GM11168 (cell line): ENCODE data around the gene POPDC2.

Experiments used
- in situ Hi-C: fragments of 300-500 bp; cut with MboI; formaldehyde crosslinking; loops from one replicate; pipeline ENCODE4 v1.12.0; 2022; ENCODE audit warnings: low sequenced_read_pairs; ENCODE audit not compliant: unreplicated experiment

The POPDC2 gene

GRCh38 chr3:119675188-119675874 is 14.9 kb upstream of the POPDC2 start:
- in situ Hi-C loops: loop anchor here (25.0 kb wide), 1 partner anchor 388 kb away; the partner anchor contains the start of gene ARHGAP31

- in situ Hi-C loops: no loop called here
These were observed 13.5 kb upstream of the POPDC2 start for GRCh38 chr3:119673875-119674274.

- in situ Hi-C loops: no loop called here
These were observed 12.4 kb upstream of the POPDC2 start for GRCh38 chr3:119672776-119673175.

- in situ Hi-C loops: no loop called here
These were observed 9.6 kb upstream of the POPDC2 start for GRCh38 chr3:119669906-119670570.

- in situ Hi-C loops: no loop called here
These were observed 5.7 kb upstream of the POPDC2 start for GRCh38 chr3:119665954-119666559.

GRCh38 chr3:119664850-119665379 is 4.5 kb upstream of the POPDC2 start:
- in situ Hi-C loops: no loop called here

- in situ Hi-C loops: no loop called here
These were observed 4.0 kb upstream of the POPDC2 start for GRCh38 chr3:119664370-119664769.

GRCh38 chr3:119663885-119664284 is 3.5 kb upstream of the POPDC2 start:
- in situ Hi-C loops: no loop called here

GRCh38 chr3:119662604-119663373 is 2.4 kb upstream of the POPDC2 start:
- in situ Hi-C loops: no loop called here

GRCh38 chr3:119659606-119660291 is 640 bp downstream of the POPDC2 start:
- in situ Hi-C loops: no loop called here

- in situ Hi-C loops: no loop called here
These were observed 1.4 kb downstream of the POPDC2 start for GRCh38 chr3:119658994-119659393.

GRCh38 chr3:119657887-119658702 is 2.3 kb downstream of the POPDC2 start:
- in situ Hi-C loops: no loop called here

- in situ Hi-C loops: no loop called here
These were observed 6.5 kb downstream of the POPDC2 start for GRCh38 chr3:119653876-119654275.

- in situ Hi-C loops: no loop called here
These were observed 7.9 kb downstream of the POPDC2 start for GRCh38 chr3:119652306-119653033.

- in situ Hi-C loops: no loop called here
These were observed 10.6 kb downstream of the POPDC2 start for GRCh38 chr3:119649761-119650160.

- in situ Hi-C loops: no loop called here
These were observed 12.4 kb downstream of the POPDC2 start for GRCh38 chr3:119647843-119648575.

GRCh38 chr3:119647171-119647570 is 13.2 kb downstream of the POPDC2 start:
- in situ Hi-C loops: no loop called here

- in situ Hi-C loops: no loop called here
These were observed 14.6 kb downstream of the POPDC2 start for GRCh38 chr3:119645813-119646212.
